ENCODE measurements around the gene TNFSF8. TPM values are rescaled to one million over a fixed set of nuclear protein-coding genes. Genes with fewer than 3 reads are reported as not detected.

Gene TNFSF8
- total and polyA plus RNA-seq, 9 of the 15 experiments (the other 6 are each of a cell fraction or from before 2014, with no cell fraction given) = 0.09 TPM; not detected in 8

DNA sequence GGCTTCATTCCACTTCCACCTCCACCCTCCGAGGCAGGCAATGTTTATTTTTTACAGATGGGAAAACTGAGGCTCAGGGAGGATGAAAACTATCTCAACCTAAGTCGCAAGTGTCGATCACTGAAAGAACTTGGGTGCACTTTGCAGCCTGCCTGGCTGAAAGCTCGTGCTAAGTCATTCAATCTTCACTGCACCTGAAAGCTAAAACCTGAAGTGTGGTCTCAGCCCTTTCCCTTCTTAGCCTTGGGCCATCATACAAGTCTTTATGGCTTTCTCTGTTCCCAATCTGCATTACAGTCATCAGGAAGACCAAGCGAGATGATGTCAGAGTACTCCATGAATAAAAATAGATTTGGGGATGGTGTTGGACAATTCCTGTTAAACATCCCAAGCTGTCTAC is 1.0 kb upstream of the TNFSF8 start:
- no TSS peak for BruUV-seq (replicated peaks)
- 0% methylated on average over 5 of the region's 5 CpGs for WGBS (ENCODE audit: insufficient coverage, low coverage, missing lambda C conversion rate)

DNA sequence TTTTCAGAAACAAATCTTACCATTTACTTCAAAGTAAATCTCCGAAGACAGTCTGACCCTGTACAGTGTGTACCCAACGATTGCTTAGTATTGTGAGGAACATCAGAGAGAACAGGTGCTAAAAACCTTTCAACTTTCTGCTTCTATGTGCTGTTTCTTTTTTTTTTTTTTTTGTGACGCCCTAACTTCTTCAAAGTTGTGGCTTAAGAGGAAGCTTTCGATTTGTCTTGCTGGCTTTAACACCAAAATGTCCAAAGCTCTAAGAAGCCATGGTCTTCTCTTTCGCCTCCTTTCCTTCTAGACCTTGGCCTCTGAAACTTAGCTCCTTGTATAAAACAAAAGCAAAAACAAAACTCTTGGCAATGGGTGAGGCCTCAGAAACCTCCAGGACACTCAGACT is 1.2 kb downstream of the TNFSF8 start:
- Histone ChIP-seq H3K79me2 (ENCODE audit: control insufficient read depth, insufficient read depth, low read length) (no peaks in the 10 kb centered on the region), H3K9me3 (replicated peaks; ENCODE audit: control insufficient read depth, insufficient read depth, low read depth, low read length) (no peaks in the 10 kb centered on the region), H3K4me1 (replicated peaks in 1 of 2; ENCODE audit: control insufficient read depth in 2 of 2, insufficient read depth in 2 of 2, low read length in 2 of 2) (no peaks in the 10 kb centered on the region), H3K9me1 (ENCODE audit: control insufficient read depth, insufficient read depth, low read length) (no peaks in the 10 kb centered on the region), H3K27me3 (ENCODE audit: control insufficient read depth in 2 of 2, insufficient read depth in 2 of 2, low read length in 2 of 2) (no peaks in the 10 kb centered on the region; a peak in 1 of 5 replicates), H4K20me1 (replicated peaks; ENCODE audit: control insufficient read depth, insufficient read depth, low read length) (no peaks in the 10 kb centered on the region; the same call in 1 of the 2 replicates), H3K27ac (ENCODE audit: extremely low read depth, low read depth, low read length) (no peak overlapping the region), H3K36me3 (ENCODE audit: control insufficient read depth, insufficient read depth, low read length) (no peaks in the 10 kb centered on the region), H3K4me3 (no peak overlapping the region), H2AFZ (ENCODE audit: low read depth, low read length) (no peak overlapping the region), H3K9ac (ENCODE audit: insufficient read depth in 1 of 2, low read depth in 2 of 2, low read length in 2 of 2) (no peak overlapping the region), H3K4me2 (ENCODE audit: insufficient read depth, low read length) (no peak overlapping the region)
- DNase-seq (ENCODE audit: extremely low read depth in 1 of 4, low spot score in 3 of 4) = no peak
- ChIA-PET CTCF (ENCODE audit: low intra/inter-chr PET ratio) (no interaction called here), POLR2A (interaction anchor here (0.6 kb wide), 1 partner anchor 387 kb away, joined by 4 read pairs; no protein-coding TSS in a partner anchor)
- no TSS peak for BruUV-seq (replicated peaks)
- in situ Hi-C loops (cut with MboI) (no loop called here), intact Hi-C loops (cut with micrococcal nuclease) (no loop called here)
- no peak for FAIRE-seq
- TF ChIP-seq, protein P1, sequence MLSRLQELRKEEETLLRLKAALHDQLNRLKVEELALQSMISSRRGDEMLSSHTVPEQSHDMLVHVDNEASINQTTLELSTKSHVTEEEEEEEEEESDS (CRISPR knock-in tag; IDR thresholded peaks at IDR 0.05) = no peak
- TF ChIP-seq, protein P2, sequence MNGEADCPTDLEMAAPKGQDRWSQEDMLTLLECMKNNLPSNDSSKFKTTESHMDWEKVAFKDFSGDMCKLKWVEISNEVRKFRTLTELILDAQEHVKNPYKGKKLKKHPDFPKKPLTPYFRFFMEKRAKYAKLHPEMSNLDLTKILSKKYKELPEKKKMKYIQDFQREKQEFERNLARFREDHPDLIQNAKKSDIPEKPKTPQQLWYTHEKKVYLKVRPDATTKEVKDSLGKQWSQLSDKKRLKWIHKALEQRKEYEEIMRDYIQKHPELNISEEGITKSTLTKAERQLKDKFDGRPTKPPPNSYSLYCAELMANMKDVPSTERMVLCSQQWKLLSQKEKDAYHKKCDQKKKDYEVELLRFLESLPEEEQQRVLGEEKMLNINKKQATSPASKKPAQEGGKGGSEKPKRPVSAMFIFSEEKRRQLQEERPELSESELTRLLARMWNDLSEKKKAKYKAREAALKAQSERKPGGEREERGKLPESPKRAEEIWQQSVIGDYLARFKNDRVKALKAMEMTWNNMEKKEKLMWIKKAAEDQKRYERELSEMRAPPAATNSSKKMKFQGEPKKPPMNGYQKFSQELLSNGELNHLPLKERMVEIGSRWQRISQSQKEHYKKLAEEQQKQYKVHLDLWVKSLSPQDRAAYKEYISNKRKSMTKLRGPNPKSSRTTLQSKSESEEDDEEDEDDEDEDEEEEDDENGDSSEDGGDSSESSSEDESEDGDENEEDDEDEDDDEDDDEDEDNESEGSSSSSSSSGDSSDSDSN (IDR thresholded peaks at IDR 0.05; ENCODE audit: borderline replicate concordance in 1 of 2, low read depth in 2 of 2, low read length in 2 of 2) = no peak
- TF ChIP-seq ATF7 (IDR thresholded peaks at IDR 0.05) = no peak
- TF ChIP-seq, protein P3, sequence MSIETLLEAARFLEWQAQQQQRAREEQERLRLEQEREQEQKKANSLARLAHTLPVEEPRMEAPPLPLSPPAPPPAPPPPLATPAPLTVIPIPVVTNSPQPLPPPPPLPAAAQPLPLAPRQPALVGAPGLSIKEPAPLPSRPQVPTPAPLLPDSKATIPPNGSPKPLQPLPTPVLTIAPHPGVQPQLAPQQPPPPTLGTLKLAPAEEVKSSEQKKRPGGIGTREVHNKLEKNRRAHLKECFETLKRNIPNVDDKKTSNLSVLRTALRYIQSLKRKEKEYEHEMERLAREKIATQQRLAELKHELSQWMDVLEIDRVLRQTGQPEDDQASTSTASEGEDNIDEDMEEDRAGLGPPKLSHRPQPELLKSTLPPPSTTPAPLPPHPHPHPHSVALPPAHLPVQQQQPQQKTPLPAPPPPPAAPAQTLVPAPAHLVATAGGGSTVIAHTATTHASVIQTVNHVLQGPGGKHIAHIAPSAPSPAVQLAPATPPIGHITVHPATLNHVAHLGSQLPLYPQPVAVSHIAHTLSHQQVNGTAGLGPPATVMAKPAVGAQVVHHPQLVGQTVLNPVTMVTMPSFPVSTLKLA (conservative IDR thresholded peaks at IDR 0.05) = no peak
- 3% methylated on average over 5 of the region's 5 CpGs for WGBS (ENCODE audit: insufficient coverage, low coverage, missing lambda C conversion rate)
- ATAC-seq = no peak

More for the DNA sequence above, 1.0 kb upstream of the TNFSF8 start:
- Histone ChIP-seq H3K9ac (ENCODE audit: insufficient read depth in 1 of 2, low read depth in 2 of 2, low read length in 2 of 2) (no peak overlapping the region), H3K4me1 (replicated peaks in 1 of 2; ENCODE audit: control insufficient read depth in 2 of 2, insufficient read depth in 2 of 2, low read length in 2 of 2) (no peaks in the 10 kb centered on the region), H3K27me3 (ENCODE audit: control insufficient read depth in 2 of 2, insufficient read depth in 2 of 2, low read length in 2 of 2) (no peaks in the 10 kb centered on the region; a peak in 1 of 5 replicates), H4K20me1 (replicated peaks; ENCODE audit: control insufficient read depth, insufficient read depth, low read length) (no peaks in the 10 kb centered on the region; the same call in 1 of the 2 replicates), H2AFZ (ENCODE audit: low read depth, low read length) (no peak overlapping the region), H3K4me2 (ENCODE audit: insufficient read depth, low read length) (no peak overlapping the region), H3K9me1 (ENCODE audit: control insufficient read depth, insufficient read depth, low read length) (no peaks in the 10 kb centered on the region), H3K79me2 (ENCODE audit: control insufficient read depth, insufficient read depth, low read length) (no peaks in the 10 kb centered on the region), H3K9me3 (replicated peaks; ENCODE audit: control insufficient read depth, insufficient read depth, low read depth, low read length) (no peaks in the 10 kb centered on the region), H3K36me3 (ENCODE audit: control insufficient read depth, insufficient read depth, low read length) (no peaks in the 10 kb centered on the region), H3K4me3 (no peak overlapping the region), H3K27ac (ENCODE audit: extremely low read depth, low read depth, low read length) (no peak overlapping the region)
- DNase-seq (ENCODE audit: extremely low read depth in 1 of 4, low spot score in 3 of 4) (no peak), ATAC-seq (no peak), FAIRE-seq (no peak)
- CTCF ChIA-PET (ENCODE audit: low intra/inter-chr PET ratio) = no interaction called here
- in situ Hi-C loops (cut with MboI) (no loop called here), intact Hi-C loops (cut with micrococcal nuclease) (no loop called here)
- POLR2A ChIA-PET = interaction anchor here (0.6 kb wide), 1 partner anchor 8 kb away, joined by 3 read pairs; no protein-coding TSS in a partner anchor
- TF ChIP-seq LARP7 (IDR thresholded peaks at IDR 0.05) (no peak), SMARCB1 (IDR thresholded peaks at IDR 0.05; ENCODE audit: insufficient read length, low read depth) (no peak), SREBF1 (IDR thresholded peaks at IDR 0.05; ENCODE audit: borderline replicate concordance, low read depth, low read length) (no peak), IFI16 (CRISPR knock-in tag; IDR thresholded peaks at IDR 0.05) (no peak), CBX3 (IDR thresholded peaks at IDR 0.05; ENCODE audit: borderline replicate concordance in 1 of 2, low read length in 2 of 2) (no peak), MEF2A (IDR thresholded peaks at IDR 0.05; ENCODE audit: control insufficient read depth, low read depth, low read length) (no peak)
- TF ChIP-seq, protein P4, sequence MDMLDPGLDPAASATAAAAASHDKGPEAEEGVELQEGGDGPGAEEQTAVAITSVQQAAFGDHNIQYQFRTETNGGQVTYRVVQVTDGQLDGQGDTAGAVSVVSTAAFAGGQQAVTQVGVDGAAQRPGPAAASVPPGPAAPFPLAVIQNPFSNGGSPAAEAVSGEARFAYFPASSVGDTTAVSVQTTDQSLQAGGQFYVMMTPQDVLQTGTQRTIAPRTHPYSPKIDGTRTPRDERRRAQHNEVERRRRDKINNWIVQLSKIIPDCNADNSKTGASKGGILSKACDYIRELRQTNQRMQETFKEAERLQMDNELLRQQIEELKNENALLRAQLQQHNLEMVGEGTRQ (CRISPR knock-in tag; IDR thresholded peaks at IDR 0.05) = no peak
